Progenitor cell of endocrine pancreas (in vitro differentiated cells): ENCODE data around the gene ATF6. TPM values are rescaled to one million over a fixed set of nuclear protein-coding genes. Genes with fewer than 3 reads are reported as not detected.

Source experiments
- DNase-seq: peaks from one replicate; pipeline ENCODE4 v3.0.0; 2021; ENCODE audit warnings: low spot score; ENCODE audit not compliant: unreplicated experiment
- H3K27ac Mint-ChIP-seq: 2 replicates; pipeline ENCODE4 v1.8.0; 2021; ENCODE audit warnings: mild to moderate bottlenecking, moderate library complexity, mixed read lengths
- H3K27me3 Mint-ChIP-seq: 2 replicates; pipeline ENCODE4 v1.8.0; 2021; ENCODE audit warnings: mixed read lengths
- H3K36me3 Mint-ChIP-seq: 2 replicates; pipeline ENCODE4 v1.8.0; 2022; ENCODE audit warnings: mixed read lengths; ENCODE audit not compliant: insufficient read depth
- H3K4me1 Mint-ChIP-seq: 2 replicates; pipeline ENCODE4 v1.8.0; 2021; ENCODE audit warnings: low read depth, mixed read lengths
- H3K4me3 Mint-ChIP-seq: 2 replicates; pipeline ENCODE4 v1.8.0; 2021; ENCODE audit warnings: low read depth, mild to moderate bottlenecking, moderate library complexity, mixed read lengths
- H3K9me3 Mint-ChIP-seq: 2 replicates; pipeline ENCODE4 v1.8.0; 2021; ENCODE audit warnings: low read depth, mixed read lengths
- total RNA-seq: library from RNA; stranded (reverse); gene quantifications from 2 replicates; pipeline ENCODE4 v1.2.1, GENCODE V29; 2021
- TF ChIP-seq, protein P1 (sequence below): fragments of 200-600 bp; sonication (generic); IDR thresholded peaks from one replicate; pipeline ENCODE4 v1.5.0; 2021; ENCODE audit warnings: antibody characterized with exemption, mild to moderate bottlenecking; ENCODE audit not compliant: unreplicated experiment

The ATF6 gene
- total RNA-seq, 1 donor from 2014 or later = 20.4 TPM

DNA sequence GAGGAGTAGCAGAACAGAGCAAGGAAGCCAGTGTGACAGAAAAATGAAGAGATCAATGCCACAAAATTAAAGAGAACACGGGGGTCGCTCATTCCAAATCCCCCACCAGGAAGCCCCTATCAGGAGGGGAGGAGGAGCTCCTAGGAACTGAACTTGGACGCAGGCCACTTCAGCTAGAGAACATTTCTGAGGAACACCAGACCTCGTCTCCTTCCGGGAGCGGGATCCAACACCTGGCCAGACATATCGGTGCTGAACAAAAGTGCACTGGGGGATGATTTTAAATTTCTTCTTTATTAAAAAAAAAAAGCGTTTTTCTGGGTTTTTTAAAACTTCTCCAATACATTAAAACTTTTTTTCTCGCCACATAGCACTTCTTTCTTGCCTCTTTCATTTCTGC is 216.8 kb downstream of the ATF6 start:
- no peak overlapping the region for H3K4me3 Mint-ChIP-seq
- H3K27me3 Mint-ChIP-seq = no peaks in the 10 kb centered on the region
- no peaks in the 10 kb centered on the region for H3K4me1 Mint-ChIP-seq
- no peak for DNase-seq
- peaks cover 3% of the 10 kb centered on the region for H3K9me3 Mint-ChIP-seq
- no peak overlapping the region for H3K27ac Mint-ChIP-seq
- TF ChIP-seq, protein P1, sequence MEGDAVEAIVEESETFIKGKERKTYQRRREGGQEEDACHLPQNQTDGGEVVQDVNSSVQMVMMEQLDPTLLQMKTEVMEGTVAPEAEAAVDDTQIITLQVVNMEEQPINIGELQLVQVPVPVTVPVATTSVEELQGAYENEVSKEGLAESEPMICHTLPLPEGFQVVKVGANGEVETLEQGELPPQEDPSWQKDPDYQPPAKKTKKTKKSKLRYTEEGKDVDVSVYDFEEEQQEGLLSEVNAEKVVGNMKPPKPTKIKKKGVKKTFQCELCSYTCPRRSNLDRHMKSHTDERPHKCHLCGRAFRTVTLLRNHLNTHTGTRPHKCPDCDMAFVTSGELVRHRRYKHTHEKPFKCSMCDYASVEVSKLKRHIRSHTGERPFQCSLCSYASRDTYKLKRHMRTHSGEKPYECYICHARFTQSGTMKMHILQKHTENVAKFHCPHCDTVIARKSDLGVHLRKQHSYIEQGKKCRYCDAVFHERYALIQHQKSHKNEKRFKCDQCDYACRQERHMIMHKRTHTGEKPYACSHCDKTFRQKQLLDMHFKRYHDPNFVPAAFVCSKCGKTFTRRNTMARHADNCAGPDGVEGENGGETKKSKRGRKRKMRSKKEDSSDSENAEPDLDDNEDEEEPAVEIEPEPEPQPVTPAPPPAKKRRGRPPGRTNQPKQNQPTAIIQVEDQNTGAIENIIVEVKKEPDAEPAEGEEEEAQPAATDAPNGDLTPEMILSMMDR = no peak
- no peaks in the 10 kb centered on the region for H3K36me3 Mint-ChIP-seq

DNA sequence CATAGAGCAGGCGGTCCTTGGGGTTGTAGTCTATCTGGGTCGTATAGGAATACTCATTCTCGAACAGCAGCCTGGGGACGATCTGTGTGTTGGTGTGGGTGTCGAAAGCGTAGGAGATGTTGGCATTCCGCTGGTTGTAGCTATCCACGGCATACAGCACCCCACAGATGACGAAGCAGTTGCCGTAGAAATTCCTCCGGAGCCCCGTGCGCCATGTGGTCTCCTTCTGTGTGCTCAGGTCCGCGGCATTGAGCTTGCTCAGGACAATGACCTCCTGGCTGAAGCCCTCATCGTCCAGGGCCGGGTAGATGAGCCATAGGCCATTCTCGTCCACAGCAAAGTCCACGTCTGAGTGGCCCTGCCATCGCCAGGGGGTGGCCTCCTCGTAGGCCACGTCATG is 217.6 kb downstream of the ATF6 start:
- DNase-seq = no peak
- H3K4me1 Mint-ChIP-seq = no peaks in the 10 kb centered on the region
- no peaks in the 10 kb centered on the region for H3K36me3 Mint-ChIP-seq
- no peak overlapping the region for H3K4me3 Mint-ChIP-seq
- no peaks in the 10 kb centered on the region for H3K27me3 Mint-ChIP-seq
- no peak overlapping the region for H3K27ac Mint-ChIP-seq
- TF ChIP-seq, protein P1 = no peak
- H3K9me3 Mint-ChIP-seq = peaks cover 3% of the 10 kb centered on the region

DNA sequence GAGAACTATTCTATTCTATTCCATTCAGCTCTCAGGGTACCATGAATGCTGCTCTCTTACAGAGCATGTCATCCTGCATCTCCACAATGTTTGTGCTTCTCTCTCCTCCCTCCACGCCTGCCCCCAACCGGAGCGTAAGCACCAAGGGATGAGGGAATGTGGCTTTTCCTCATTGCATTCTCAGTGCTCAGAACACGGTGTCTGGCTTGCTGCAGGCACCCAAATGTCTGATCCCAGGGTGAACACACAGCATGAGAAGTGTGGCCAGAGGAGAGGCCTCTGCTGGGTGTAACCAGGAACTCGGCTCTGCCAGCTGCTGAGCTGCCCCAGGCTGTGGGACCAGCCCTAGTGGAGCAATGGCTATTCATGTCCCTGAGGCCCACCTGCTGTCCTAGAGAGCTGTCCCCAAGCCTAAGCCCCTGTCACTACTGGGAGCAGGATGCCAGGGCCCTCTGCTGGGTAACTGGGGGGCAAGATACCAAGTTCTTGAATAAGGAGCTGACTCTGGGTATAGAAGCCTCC is 219.2 kb downstream of the ATF6 start:
- H3K27ac Mint-ChIP-seq = no peak overlapping the region
- H3K36me3 Mint-ChIP-seq = no peaks in the 10 kb centered on the region
- H3K9me3 Mint-ChIP-seq = peaks cover 3% of the 10 kb centered on the region
- H3K4me3 Mint-ChIP-seq = no peak overlapping the region
- no peak for DNase-seq
- no peaks in the 10 kb centered on the region for H3K4me1 Mint-ChIP-seq
- TF ChIP-seq, protein P1 = no peak
- no peaks in the 10 kb centered on the region for H3K27me3 Mint-ChIP-seq

- TF ChIP-seq, protein P1 = no peak
- Mint-ChIP-seq H3K27ac (no peak overlapping the region), H3K36me3 (no peaks in the 10 kb centered on the region), H3K9me3 (peaks cover 3% of the 10 kb centered on the region), H3K4me3 (no peak overlapping the region), H3K4me1 (no peaks in the 10 kb centered on the region), H3K27me3 (no peaks in the 10 kb centered on the region)
- DNase-seq = no peak
Measured at GRCh38 chr1:161986328-161986727, 220.2 kb downstream of the ATF6 start.

GRCh38 chr1:161987303-161987702 is 221.2 kb downstream of the ATF6 start:
- no peak for DNase-seq
- H3K36me3 Mint-ChIP-seq = no peaks in the 10 kb centered on the region
- no peak overlapping the region for H3K4me3 Mint-ChIP-seq
- no peaks in the 10 kb centered on the region for H3K4me1 Mint-ChIP-seq
- H3K9me3 Mint-ChIP-seq = peaks cover 3% of the 10 kb centered on the region
- H3K27me3 Mint-ChIP-seq = no peaks in the 10 kb centered on the region
- H3K27ac Mint-ChIP-seq = no peak overlapping the region
- TF ChIP-seq, protein P1 = no peak
